Trophoblast cell (in vitro differentiated cells and primary cell): ENCODE measurements around the gene ZFYVE19.

Experiments
- DNase-seq, 2 donors: peaks; one replicate each; pipeline ENCODE4 v3.0.0-alpha.2; 2016
- H2AFZ ChIP-seq: 2 replicates; pipeline ENCODE4 v1.6.1; 2013; ENCODE audit warnings: low read length, moderate library complexity, mild to moderate bottlenecking; ENCODE audit not compliant: insufficient read depth, poor library complexity
- H2AK5ac ChIP-seq: 2 replicates; pipeline ENCODE4 v1.6.1; 2013; ENCODE audit warnings: mild to moderate bottlenecking, low read length
- H2BK120ac ChIP-seq: 2 replicates; pipeline ENCODE4 v1.6.1; 2013; ENCODE audit warnings: low read length, mild to moderate bottlenecking, moderate library complexity; ENCODE audit not compliant: insufficient read depth, poor library complexity
- H2BK12ac ChIP-seq: 2 replicates; pipeline ENCODE4 v1.6.1; 2013; ENCODE audit warnings: mild to moderate bottlenecking, low read length, moderate library complexity
- H2BK5ac ChIP-seq: 2 replicates; pipeline ENCODE4 v1.6.1; 2013; ENCODE audit warnings: low read length, low read depth, moderate library complexity, mild to moderate bottlenecking; ENCODE audit not compliant: poor library complexity
- H3K14ac ChIP-seq: 2 replicates; pipeline ENCODE4 v1.6.1; 2013; ENCODE audit warnings: mild to moderate bottlenecking, low read length
- H3K18ac ChIP-seq: 2 replicates; pipeline ENCODE4 v1.6.1; 2013; ENCODE audit warnings: mild to moderate bottlenecking, low read length
- H3K23ac ChIP-seq: 2 replicates; pipeline ENCODE4 v1.6.1; 2013; ENCODE audit warnings: low read length
- H3K27ac ChIP-seq: 2 replicates; pipeline ENCODE4 v1.5.1; 2013; ENCODE audit warnings: low read depth, mild to moderate bottlenecking, inconsistent platforms, low read length, moderate library complexity
- H3K27me3 ChIP-seq: 2 replicates; pipeline ENCODE4 v1.6.1; 2013; ENCODE audit warnings: inconsistent platforms, mild to moderate bottlenecking, low read length, moderate library complexity; ENCODE audit not compliant: insufficient read depth
- H3K36me3 ChIP-seq, 2 experiments: 1 replicate in 1 of 2; 2 replicates in 1 of 2; pipeline ENCODE4 v1.6.1; 2013; ENCODE audit warnings: low read length in 2 of 2, mild to moderate bottlenecking in 2 of 2, moderate library complexity in 1 of 2; ENCODE audit not compliant: insufficient read depth in 2 of 2, control insufficient read depth in 1 of 2
- H3K4ac ChIP-seq: 2 replicates; pipeline ENCODE4 v1.6.1; 2013; ENCODE audit warnings: low read depth, mild to moderate bottlenecking, low read length, moderate library complexity
- H3K4me1 ChIP-seq, 2 experiments: 1 replicate in 1 of 2; 2 replicates in 1 of 2; pipeline ENCODE4 v1.6.1; 2013; ENCODE audit warnings: low read length in 2 of 2, mild to moderate bottlenecking in 2 of 2, moderate library complexity in 1 of 2; ENCODE audit not compliant: insufficient read depth in 2 of 2, control insufficient read depth in 1 of 2
- H3K4me2 ChIP-seq: 2 replicates; pipeline ENCODE4 v1.6.1; 2013; ENCODE audit warnings: inconsistent platforms, mild to moderate bottlenecking, low read length, moderate library complexity
- H3K4me3 ChIP-seq: 2 replicates; pipeline ENCODE4 v1.5.1; 2013; ENCODE audit warnings: mild to moderate bottlenecking, low read depth, low read length, inconsistent platforms
- H3K79me1 ChIP-seq: one replicate; pipeline ENCODE4 v1.6.1; 2013; ENCODE audit warnings: low read length
- H3K79me2 ChIP-seq: 2 replicates; pipeline ENCODE4 v1.6.1; 2013; ENCODE audit warnings: low read length, mild to moderate bottlenecking; ENCODE audit not compliant: control insufficient read depth, insufficient read depth, poor library complexity
- H3K9ac ChIP-seq: 2 replicates; pipeline ENCODE4 v1.6.1; 2013; ENCODE audit warnings: mild to moderate bottlenecking, low read length
- H3K9me3 ChIP-seq: 2 replicates; pipeline ENCODE4 v1.6.1; 2013; ENCODE audit warnings: low read depth, mild to moderate bottlenecking, control low read depth, inconsistent platforms, low read length; ENCODE audit not compliant: insufficient read depth
- H4K12ac ChIP-seq: 2 replicates; pipeline ENCODE4 v1.6.1; 2013; ENCODE audit warnings: low read depth, mild to moderate bottlenecking, low read length, moderate library complexity
- H4K8ac ChIP-seq: 2 replicates; pipeline ENCODE4 v1.6.1; 2013; ENCODE audit warnings: low read depth, mild to moderate bottlenecking, low read length, moderate library complexity
- H4K91ac ChIP-seq: one replicate; pipeline ENCODE4 v1.6.1; 2013; ENCODE audit warnings: low read depth, mild to moderate bottlenecking, low read length, moderate library complexity
- WGBS: extraction: QIAGEN DNeasy Blood & Tissue Kit; methylation state at CpG from one replicate; pipeline ENCODE4 v1.1.7; 2013; ENCODE audit warnings: missing lambda C conversion rate; ENCODE audit not compliant: insufficient read length, insufficient coverage; ENCODE audit errors: extremely low coverage; 5-methylcytosine and 5-hydroxymethylcytosine counted together

The ZFYVE19 gene

DNA sequence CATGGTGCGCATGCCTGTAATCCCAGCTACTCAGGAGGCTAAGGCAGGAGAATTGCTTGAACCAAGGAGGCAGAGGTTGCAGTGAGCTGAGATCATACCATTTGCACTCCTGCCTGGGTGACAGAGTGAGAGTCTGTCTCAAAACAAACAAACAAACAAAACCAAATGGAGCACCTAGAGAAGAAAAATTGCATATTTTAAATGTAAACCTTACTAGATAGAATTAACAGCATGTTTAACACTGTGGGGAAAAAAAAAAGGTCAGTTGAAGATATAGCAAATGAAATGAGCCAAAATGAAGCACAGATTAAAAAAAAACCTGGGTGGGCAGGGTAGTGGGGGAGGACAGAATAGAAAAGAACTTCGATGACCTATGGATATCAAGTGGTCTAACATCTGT, 14.3 kb downstream of the ZFYVE19 start:
- no CpG with 5 or more reads among the region's 2 CpGs for WGBS
- no peak overlapping the region for H3K14ac ChIP-seq

DNA sequence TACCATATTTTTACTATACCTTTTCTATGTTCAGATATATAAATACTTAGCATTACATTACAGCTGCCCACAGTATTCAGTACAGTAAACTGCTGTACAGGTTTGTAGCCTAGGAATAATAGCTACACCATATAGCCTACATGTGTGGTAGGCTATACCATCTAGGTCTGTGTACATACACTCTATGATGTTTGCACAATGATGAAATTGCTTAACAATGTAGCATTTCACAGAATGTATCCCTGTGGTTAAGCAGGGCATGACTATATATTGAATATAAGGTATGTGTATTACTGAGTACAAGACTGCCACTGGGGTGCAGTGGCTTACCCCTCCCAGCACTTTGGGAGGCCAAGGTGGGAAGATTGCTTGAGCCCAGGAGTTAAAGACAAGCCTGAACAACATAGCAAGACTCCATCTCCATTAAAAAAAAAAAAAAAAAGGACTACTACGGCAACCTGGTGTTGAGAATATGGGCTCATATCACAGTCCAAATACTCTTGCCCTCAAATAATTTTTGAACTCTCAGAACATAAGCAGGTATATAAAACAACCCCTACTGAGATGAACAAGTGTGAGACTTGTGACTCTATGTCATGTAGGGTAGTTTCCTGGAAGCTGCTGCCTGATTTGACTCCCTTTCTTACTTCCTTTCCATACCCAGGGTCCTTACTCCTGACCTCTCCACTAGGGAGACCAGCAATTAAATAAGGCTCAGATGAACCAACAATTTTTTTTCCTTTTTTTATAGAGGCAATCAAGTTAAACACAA, 16.9 kb downstream of the ZFYVE19 start:
- no CpG with 5 or more reads among the region's 1 CpG for WGBS
- no peak overlapping the region for H4K8ac ChIP-seq
- H3K4me1 ChIP-seq = peaks cover 5 to 7% of the 10 kb centered on the region in 2 experiments
- H2BK5ac ChIP-seq = no peak overlapping the region
- H3K27me3 ChIP-seq = no peaks in the 10 kb centered on the region
- H4K91ac ChIP-seq = no peak overlapping the region
- no peak overlapping the region for H2AK5ac ChIP-seq
- no peak overlapping the region for H3K9ac ChIP-seq
- no peaks in the 10 kb centered on the region for H3K79me2 ChIP-seq
- DNase-seq = peak in 1 of 2 donors; percentile 37
- no peak overlapping the region for H3K4ac ChIP-seq
- no peak overlapping the region for H3K4me3 ChIP-seq
- H2BK120ac ChIP-seq = no peak overlapping the region
- H3K27ac ChIP-seq = no peak overlapping the region
- H3K18ac ChIP-seq = no peak overlapping the region
- H3K14ac ChIP-seq = no peak overlapping the region
- no peak overlapping the region for H2AFZ ChIP-seq
- H4K12ac ChIP-seq = no peak overlapping the region
- no peak overlapping the region for H3K23ac ChIP-seq
- no peak overlapping the region for H3K4me2 ChIP-seq
- H3K9me3 ChIP-seq = no peaks in the 10 kb centered on the region
- no peaks in the 10 kb centered on the region for H3K79me1 ChIP-seq
- H2BK12ac ChIP-seq = no peak overlapping the region
- no peaks in the 10 kb centered on the region for H3K36me3 ChIP-seq

More for the DNA sequence above, 14.3 kb downstream of the ZFYVE19 start:
- H3K4ac ChIP-seq = no peak overlapping the region
- peaks cover 5 to 7% of the 10 kb centered on the region in 2 experiments for H3K4me1 ChIP-seq
- no peak overlapping the region for H2AFZ ChIP-seq
- H2BK120ac ChIP-seq = no peak overlapping the region
- H4K8ac ChIP-seq = no peak overlapping the region
- no peak overlapping the region for H2AK5ac ChIP-seq
- no peak for DNase-seq
- H2BK5ac ChIP-seq = no peak overlapping the region
- no peak overlapping the region for H3K27ac ChIP-seq
- no peak overlapping the region for H3K4me2 ChIP-seq
- no peaks in the 10 kb centered on the region for H3K9me3 ChIP-seq
- no peaks in the 10 kb centered on the region for H3K79me1 ChIP-seq
- H2BK12ac ChIP-seq = no peak overlapping the region
- no peak overlapping the region for H3K23ac ChIP-seq
- no peak overlapping the region for H3K9ac ChIP-seq
- H3K79me2 ChIP-seq = no peaks in the 10 kb centered on the region
- no peak overlapping the region for H4K12ac ChIP-seq
- H4K91ac ChIP-seq = no peak overlapping the region
- H3K27me3 ChIP-seq = no peaks in the 10 kb centered on the region
- H3K36me3 ChIP-seq = no peaks in the 10 kb centered on the region
- H3K4me3 ChIP-seq = no peak overlapping the region
- H3K18ac ChIP-seq = no peak overlapping the region

DNA sequence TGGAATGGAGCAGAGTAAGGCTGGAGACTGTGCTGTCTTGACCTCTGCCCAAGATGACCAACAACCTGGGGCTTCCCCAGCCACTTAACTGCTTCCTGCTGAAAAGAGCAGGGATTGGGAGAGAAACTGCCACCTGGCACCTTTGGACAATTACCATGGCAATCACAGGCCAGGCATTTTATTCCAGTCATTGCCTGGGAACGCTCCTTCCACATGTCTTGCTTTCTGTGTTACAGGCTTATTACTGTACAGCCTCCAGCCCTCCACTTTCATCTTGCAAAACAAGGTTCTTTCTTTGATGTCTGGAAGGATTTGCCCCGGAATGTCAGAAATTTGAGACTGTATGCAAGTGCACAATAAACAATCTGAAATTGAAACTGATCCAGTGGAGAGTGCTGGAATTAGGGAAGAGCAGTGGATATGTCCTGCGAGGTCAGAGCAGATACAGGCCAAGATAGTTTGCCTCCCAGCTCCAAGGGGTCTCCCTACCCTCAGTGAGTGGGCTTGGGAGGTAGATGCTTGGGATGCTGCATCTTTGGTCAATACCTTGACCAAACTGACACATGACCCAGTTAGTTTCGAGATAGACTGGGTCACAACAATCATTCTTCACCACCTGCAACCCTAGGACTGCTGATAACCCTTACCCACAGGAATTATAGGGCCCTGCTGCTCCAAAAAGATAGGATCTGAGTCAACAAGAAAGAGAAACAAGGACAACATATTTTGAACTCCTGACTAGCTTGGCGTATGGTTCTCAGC, 19.0 kb downstream of the ZFYVE19 start:
- Histone ChIP-seq H2BK120ac (peak overlapping the region; percentile 13), H3K18ac (no peak overlapping the region), H3K79me2 (no peaks in the 10 kb centered on the region), H3K9me3 (no peaks in the 10 kb centered on the region), H3K36me3 (no peaks in the 10 kb centered on the region), H4K8ac (no peak overlapping the region), H3K4ac (no peak overlapping the region), H2AK5ac (no peak overlapping the region), H3K23ac (no peak overlapping the region), H2BK12ac (no peak overlapping the region), H3K14ac (no peak overlapping the region), H2AFZ (no peak overlapping the region), H4K12ac (no peak overlapping the region), H3K4me2 (no peak overlapping the region), H2BK5ac (no peak overlapping the region), H3K27me3 (no peaks in the 10 kb centered on the region), H3K9ac (no peak overlapping the region), H3K4me3 (no peak overlapping the region), H3K27ac (no peak overlapping the region), H3K4me1 (peaks cover 5 to 7% of the 10 kb centered on the region in 2 experiments), H3K79me1 (no peaks in the 10 kb centered on the region), H4K91ac (no peak overlapping the region)
- DNase-seq = peak; percentile 98
- no CpG with 5 or more reads among the region's 5 CpGs for WGBS

DNA sequence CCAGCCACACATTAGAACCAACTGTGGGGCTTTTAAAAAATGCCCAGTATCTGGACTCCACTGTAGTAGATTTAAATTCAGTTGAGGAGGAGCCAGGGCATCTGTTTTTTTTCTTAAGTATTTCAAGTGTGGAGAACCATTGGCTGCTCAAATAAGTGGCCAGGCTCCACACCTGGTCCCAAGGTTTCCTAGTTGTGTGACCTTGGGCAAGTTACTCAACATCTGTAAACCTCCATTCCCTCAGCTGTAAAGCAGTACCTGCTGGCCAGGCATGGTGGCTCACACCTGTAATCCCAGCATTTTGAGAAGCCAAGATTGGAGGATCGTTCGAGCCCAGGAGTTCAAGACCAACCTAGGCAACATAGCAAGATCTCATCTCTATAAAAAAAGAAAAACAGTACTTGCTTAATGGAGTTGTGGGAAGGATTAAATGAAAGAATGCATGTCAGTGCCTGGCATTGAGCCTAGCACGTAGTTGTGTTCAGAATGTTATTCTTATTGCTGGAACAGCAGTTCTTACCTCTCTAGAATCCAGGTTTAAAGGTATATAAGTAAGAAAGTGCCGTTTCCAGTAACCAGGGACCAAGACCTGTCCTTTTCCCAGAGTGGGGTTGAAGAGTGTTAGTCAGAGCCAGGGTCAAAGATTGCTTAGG, 19.7 kb downstream of the ZFYVE19 start:
- H3K4ac ChIP-seq = no peak overlapping the region
- no peak overlapping the region for H3K14ac ChIP-seq
- H4K8ac ChIP-seq = no peak overlapping the region
- no peaks in the 10 kb centered on the region for H3K27me3 ChIP-seq
- WGBS = no CpG with 5 or more reads among the region's 4 CpGs
- no peak overlapping the region for H2BK120ac ChIP-seq
- DNase-seq = no peak
- H2BK5ac ChIP-seq = no peak overlapping the region
- no peak overlapping the region for H3K18ac ChIP-seq
- H4K91ac ChIP-seq = no peak overlapping the region
- no peaks in the 10 kb centered on the region for H3K36me3 ChIP-seq
- H2BK12ac ChIP-seq = no peak overlapping the region
- no peak overlapping the region for H2AK5ac ChIP-seq
- H3K4me1 ChIP-seq = peaks cover 5 to 7% of the 10 kb centered on the region in 2 experiments
- H2AFZ ChIP-seq = no peak overlapping the region
- H3K23ac ChIP-seq = no peak overlapping the region
- H3K79me2 ChIP-seq = no peaks in the 10 kb centered on the region
- no peaks in the 10 kb centered on the region for H3K79me1 ChIP-seq
- H3K4me2 ChIP-seq = no peak overlapping the region
- no peaks in the 10 kb centered on the region for H3K9me3 ChIP-seq
- peak overlapping the region; percentile 7 for H3K27ac ChIP-seq
- H3K9ac ChIP-seq = no peak overlapping the region
- H4K12ac ChIP-seq = no peak overlapping the region
- H3K4me3 ChIP-seq = no peak overlapping the region
